Activated CD4-positive, alpha-beta memory T cell treated with anti-CD3 and anti-CD28 coated beads for 36 hours (primary cell): ENCODE data around the gene URM1. TPM values are rescaled to one million over a fixed set of nuclear protein-coding genes. Genes with fewer than 3 reads are reported as not detected.

ENCODE experiments used
- CTCF ChIA-PET: fragments of 350-600 bp; sonication (Branson Sonifier 250); formaldehyde crosslinking; loops from one replicate; lab custom pipeline; 2021; ENCODE audit warnings: antibody characterized with exemption, inconsistent platforms; lab: Charles Lee
- POLR2A ChIA-PET: fragments of 350-600 bp; sonication (Branson Sonifier 250); formaldehyde crosslinking; loops from one replicate; lab custom pipeline; 2021; ENCODE audit warnings: antibody characterized with exemption; lab: Charles Lee
- DNase-seq: peaks from one replicate; pipeline ENCODE4 v3.0.0-alpha.2; 2020
- H3K27ac Mint-ChIP-seq: one replicate; pipeline ENCODE4 v1.8.0; 2021; ENCODE audit warnings: mixed read lengths
- H3K27me3 Mint-ChIP-seq: one replicate; pipeline ENCODE4 v1.8.0; 2021; ENCODE audit warnings: mixed read lengths
- H3K36me3 Mint-ChIP-seq: one replicate; pipeline ENCODE4 v1.8.0; 2021; ENCODE audit warnings: mixed read lengths
- H3K4me1 Mint-ChIP-seq: one replicate; pipeline ENCODE4 v1.8.0; 2021; ENCODE audit warnings: low read depth, mixed read lengths
- H3K4me3 Mint-ChIP-seq: one replicate; pipeline ENCODE4 v1.8.0; 2021; ENCODE audit warnings: mild to moderate bottlenecking, mixed read lengths
- H3K9me3 Mint-ChIP-seq: one replicate; pipeline ENCODE4 v1.8.0; 2021; ENCODE audit warnings: mixed read lengths
- intact Hi-C: fragments of 100-400 bp; cut with micrococcal nuclease; formaldehyde crosslinking; loops from one replicate; pipeline ENCODE4 v1.15.1; 2023
- total RNA-seq, 2 experiments: library from RNA; stranded (reverse); gene quantifications; one replicate each; pipeline ENCODE4 v1.2.3, GENCODE V29; 2021

Gene URM1
- total RNA-seq, 2 experiments from 2014 or later, result 45.9 to 50.0 TPM

GRCh38 chr9:128388150-128388549 is 17.0 kb downstream of the URM1 start:
- Mint-ChIP-seq H3K36me3 (peaks cover 30% of the 10 kb centered on the region), H3K9me3 (no peaks in the 10 kb centered on the region), H3K27ac (no peak overlapping the region), H3K27me3 (no peaks in the 10 kb centered on the region), H3K4me3 (no peak overlapping the region), H3K4me1 (no peaks in the 10 kb centered on the region)
- CTCF ChIA-PET, result interaction anchor here (1.3 kb wide), 1 partner anchor 51 kb away, joined by 5 read pairs; no protein-coding TSS in a partner anchor
- intact Hi-C loops, result no loop called here
- no peak for DNase-seq
- POLR2A ChIA-PET, result no interaction called here

GRCh38 chr9:128389395-128390149 is 18.4 kb downstream of the URM1 start:
- Mint-ChIP-seq H3K27ac (no peak overlapping the region), H3K4me1 (no peaks in the 10 kb centered on the region), H3K4me3 (no peak overlapping the region), H3K36me3 (peaks cover 30% of the 10 kb centered on the region), H3K27me3 (no peaks in the 10 kb centered on the region), H3K9me3 (no peaks in the 10 kb centered on the region)
- no peak for DNase-seq
- CTCF ChIA-PET, result interaction anchor here (1.0 to 1.6 kb wide), 3 partner anchors 27 to 43 kb away, joined by 3 to 7 read pairs (median 3); partner anchors contain the start of gene CERCAM
- POLR2A ChIA-PET, result no interaction called here
- intact Hi-C loops, result no loop called here

DNA sequence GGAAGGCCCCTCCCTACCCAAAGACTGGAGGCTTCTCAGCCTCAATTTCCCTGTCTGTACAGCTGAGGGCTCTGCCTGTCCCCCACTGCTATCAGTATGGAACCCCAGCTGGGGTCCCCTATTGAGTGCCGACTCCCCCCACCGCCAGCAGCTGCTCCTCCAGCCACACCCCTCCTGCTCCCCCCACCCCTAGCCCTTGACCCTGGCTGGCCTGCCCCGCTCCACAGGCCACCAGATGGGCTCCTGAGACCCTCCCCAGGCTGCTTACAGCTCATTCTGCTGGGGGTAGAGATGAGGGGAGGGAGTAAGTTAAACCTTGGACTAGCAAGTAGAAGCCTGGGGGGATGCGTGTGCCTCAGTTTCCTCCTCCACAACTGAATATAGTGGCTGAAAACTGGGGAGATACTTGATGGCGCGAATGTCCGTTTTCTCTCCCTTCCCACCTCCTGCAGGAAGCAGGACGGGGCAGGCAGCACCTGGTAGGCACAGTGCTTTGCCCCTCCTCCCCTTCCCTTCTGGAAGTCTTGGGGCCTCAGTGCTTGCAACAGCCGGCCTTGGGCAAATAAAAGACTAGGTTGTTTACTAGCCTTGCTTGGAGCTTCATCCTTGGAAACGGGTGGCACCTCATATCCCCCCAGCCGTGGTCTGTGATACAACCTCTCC is 19.1 kb downstream of the URM1 start:
- peaks cover 30% of the 10 kb centered on the region for H3K36me3 Mint-ChIP-seq
- CTCF ChIA-PET, result interaction anchor here (1.0 to 1.6 kb wide), 3 partner anchors 28 to 43 kb away, joined by 3 to 7 read pairs (median 3); partner anchors contain the start of gene CERCAM
- H3K4me3 Mint-ChIP-seq, result no peak overlapping the region
- H3K9me3 Mint-ChIP-seq, result no peaks in the 10 kb centered on the region
- H3K27ac Mint-ChIP-seq, result no peak overlapping the region
- H3K27me3 Mint-ChIP-seq, result no peaks in the 10 kb centered on the region
- POLR2A ChIA-PET, result no interaction called here
- DNase-seq, result no peak
- H3K4me1 Mint-ChIP-seq, result no peaks in the 10 kb centered on the region
- intact Hi-C loops, result no loop called here

- intact Hi-C loops, result no loop called here
Observed at GRCh38 chr9:128390813-128391711, 19.9 kb downstream of the URM1 start.

DNA sequence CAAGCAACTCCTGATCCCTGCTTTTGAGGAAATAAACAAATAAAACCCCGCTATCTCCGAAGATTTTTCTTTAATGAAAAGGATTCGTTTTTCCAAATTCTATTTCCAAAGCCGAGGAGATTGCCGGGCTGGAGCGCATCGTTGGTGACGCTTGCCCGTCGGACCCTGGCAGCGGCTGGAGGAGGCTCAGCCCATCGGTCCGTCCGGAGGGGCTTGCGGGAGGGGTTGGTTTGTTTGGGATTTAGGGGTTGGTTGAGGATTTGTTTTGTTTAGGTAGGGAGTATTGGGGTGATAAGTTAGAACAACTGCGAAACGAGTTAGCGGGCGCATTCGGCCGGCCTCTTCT is 20.8 kb downstream of the URM1 start:
- no peak overlapping the region for H3K27ac Mint-ChIP-seq
- CTCF ChIA-PET, result no interaction called here

More at GRCh38 chr9:128390813-128391711, 19.9 kb downstream of the URM1 start:
- Mint-ChIP-seq H3K27me3 (no peaks in the 10 kb centered on the region), H3K27ac (no peak overlapping the region), H3K4me3 (no peak overlapping the region), H3K36me3 (peaks cover 29% of the 10 kb centered on the region), H3K4me1 (no peaks in the 10 kb centered on the region), H3K9me3 (no peaks in the 10 kb centered on the region)
- POLR2A ChIA-PET, result no interaction called here
- no peak for DNase-seq
- CTCF ChIA-PET, result interaction anchor here (0.6 to 1.3 kb wide), 3 partner anchors 17 to 42 kb away, joined by 3 read pairs; no protein-coding TSS in a partner anchor

DNA sequence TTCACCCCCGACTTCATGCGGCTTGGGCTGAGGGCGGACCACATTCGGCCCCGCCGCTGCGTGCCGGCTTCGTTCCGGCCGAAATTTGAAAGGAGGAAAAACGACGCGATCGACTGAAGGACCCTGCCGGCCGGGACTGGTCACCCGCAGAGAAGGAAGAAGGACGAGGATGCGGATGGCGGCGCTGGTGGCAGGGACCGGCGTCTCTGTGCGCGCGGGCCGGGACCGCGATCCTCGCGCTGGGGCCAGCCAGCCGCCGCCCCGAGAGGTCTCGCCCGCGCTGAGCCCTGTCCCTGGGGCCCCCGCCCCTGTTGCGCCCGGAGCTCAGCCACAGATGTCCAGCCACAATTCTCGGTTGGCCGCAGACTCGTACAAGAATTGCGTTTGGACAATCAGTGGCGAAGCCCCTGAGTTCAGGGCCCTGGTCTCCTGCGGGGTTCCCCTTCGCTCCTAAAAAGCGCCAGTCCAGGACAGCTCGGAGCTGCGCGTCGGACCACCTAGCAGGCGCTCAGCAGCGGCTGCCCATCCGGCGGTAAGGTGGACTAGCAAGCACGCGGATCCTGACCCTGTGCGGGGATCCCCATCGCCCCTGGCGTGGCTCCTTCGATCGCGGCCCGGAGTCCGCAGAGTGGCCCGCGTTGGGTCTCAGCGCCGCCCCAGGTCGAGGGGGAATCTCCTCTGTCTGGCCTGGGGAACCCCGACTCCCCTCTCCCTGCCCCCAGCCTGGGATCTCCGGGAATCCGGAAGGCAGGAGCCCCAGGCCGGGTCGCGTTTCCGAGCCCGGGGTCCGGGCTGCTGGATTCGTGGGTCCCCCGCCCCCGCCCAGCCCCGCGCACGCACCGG is 21.3 kb downstream of the URM1 start:
- Mint-ChIP-seq H3K36me3 (peaks cover 22% of the 10 kb centered on the region), H3K9me3 (no peaks in the 10 kb centered on the region), H3K27me3 (peaks cover 3% of the 10 kb centered on the region), H3K27ac (no peak overlapping the region), H3K4me3 (no peak overlapping the region), H3K4me1 (peaks cover 5% of the 10 kb centered on the region)
- CTCF ChIA-PET, result no interaction called here
- no peak for DNase-seq
- POLR2A ChIA-PET, result no interaction called here
- intact Hi-C loops, result no loop called here

More for the DNA sequence above, 20.8 kb downstream of the URM1 start:
- H3K4me3 Mint-ChIP-seq, result no peak overlapping the region
- no peak for DNase-seq
- H3K27me3 Mint-ChIP-seq, result peaks cover 2% of the 10 kb centered on the region
- POLR2A ChIA-PET, result no interaction called here
- peaks cover 2% of the 10 kb centered on the region for H3K4me1 Mint-ChIP-seq
- intact Hi-C loops, result no loop called here
- no peaks in the 10 kb centered on the region for H3K9me3 Mint-ChIP-seq
- H3K36me3 Mint-ChIP-seq, result peaks cover 24% of the 10 kb centered on the region

GRCh38 chr9:128393145-128393775 is 22.1 kb downstream of the URM1 start:
- no peak overlapping the region for H3K4me3 Mint-ChIP-seq
- DNase-seq, result no peak
- peaks cover 5% of the 10 kb centered on the region for H3K4me1 Mint-ChIP-seq
- H3K36me3 Mint-ChIP-seq, result peaks cover 16% of the 10 kb centered on the region
- peaks cover 3% of the 10 kb centered on the region for H3K27me3 Mint-ChIP-seq
- ChIA-PET POLR2A (interaction anchor here (0.6 kb wide), 1 partner anchor 852 kb away, joined by 3 read pairs; no protein-coding TSS in a partner anchor), CTCF (no interaction called here)
- intact Hi-C loops, result no loop called here
- H3K9me3 Mint-ChIP-seq, result no peaks in the 10 kb centered on the region
- H3K27ac Mint-ChIP-seq, result no peak overlapping the region

DNA sequence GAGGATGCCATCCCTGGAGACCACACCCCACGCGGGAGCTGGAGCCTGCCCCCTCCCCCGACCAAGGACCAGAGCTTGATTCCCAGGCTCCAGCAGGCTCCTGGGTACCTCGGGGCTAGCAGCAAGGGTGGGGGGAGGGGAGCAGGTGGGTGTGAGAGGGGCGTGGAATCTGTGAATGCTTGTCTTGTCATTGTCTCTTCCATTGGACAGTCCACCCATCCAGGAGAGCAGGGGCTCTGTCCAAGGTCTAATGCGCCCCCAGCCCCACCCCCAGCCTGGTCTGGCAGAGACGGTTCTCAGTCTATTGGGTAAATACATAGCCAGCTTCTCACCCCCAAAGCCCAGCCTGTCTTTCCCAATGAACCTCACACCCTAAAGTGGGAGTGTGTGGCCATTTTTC is 22.8 kb downstream of the URM1 start:
- POLR2A ChIA-PET, result interaction anchor here (0.6 kb wide), 1 partner anchor 853 kb away, joined by 3 read pairs; no protein-coding TSS in a partner anchor
- intact Hi-C loops, result no loop called here

DNA sequence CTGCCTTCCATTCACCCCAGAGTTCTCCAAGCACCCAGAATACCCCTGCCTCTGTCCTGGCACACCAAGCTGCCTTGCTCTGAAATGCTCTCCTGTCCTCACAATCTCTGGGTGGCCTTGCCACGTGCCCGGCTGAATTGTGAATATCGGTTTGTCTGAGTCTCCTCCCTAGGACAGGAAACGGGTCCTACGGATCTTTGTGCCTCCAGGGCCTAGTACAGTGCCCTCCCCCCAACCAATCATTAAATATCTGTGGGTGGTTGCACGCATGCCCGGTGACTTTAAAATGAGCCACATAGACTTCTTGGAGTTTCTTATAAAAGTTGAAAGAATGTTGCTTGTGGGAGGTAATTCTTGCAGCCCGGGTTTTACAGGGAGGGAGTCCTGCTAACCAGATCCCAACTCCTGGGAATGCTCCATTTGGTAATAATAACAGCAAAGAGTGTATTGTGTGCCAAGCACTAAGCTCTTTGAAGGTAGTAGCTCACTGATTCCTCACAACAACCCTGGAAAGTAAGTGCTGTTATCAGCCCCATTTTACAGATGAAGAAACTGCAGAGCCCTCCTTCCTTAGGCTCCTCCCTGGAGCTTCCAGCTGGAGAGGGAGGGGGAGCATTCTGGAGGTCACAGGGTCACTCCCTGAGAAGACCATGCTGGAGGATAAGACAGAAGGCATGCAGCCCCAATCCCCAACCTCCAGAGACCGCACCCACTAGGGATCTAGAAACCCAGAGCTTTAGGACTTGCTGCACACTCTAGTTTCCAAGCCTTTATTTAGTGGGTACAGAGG is 23.4 kb downstream of the URM1 start:
- POLR2A ChIA-PET, result no interaction called here
- Mint-ChIP-seq H3K36me3 (peaks cover 12% of the 10 kb centered on the region), H3K9me3 (no peaks in the 10 kb centered on the region), H3K4me1 (peaks cover 5% of the 10 kb centered on the region), H3K27me3 (peaks cover 3% of the 10 kb centered on the region), H3K4me3 (no peak overlapping the region), H3K27ac (no peak overlapping the region)
- CTCF ChIA-PET, result no interaction called here
- intact Hi-C loops, result no loop called here
- DNase-seq, result no peak

More for the DNA sequence above, 22.8 kb downstream of the URM1 start:
- Mint-ChIP-seq H3K9me3 (no peaks in the 10 kb centered on the region), H3K27ac (no peak overlapping the region), H3K27me3 (peaks cover 3% of the 10 kb centered on the region), H3K4me3 (no peak overlapping the region), H3K4me1 (peaks cover 5% of the 10 kb centered on the region), H3K36me3 (peaks cover 16% of the 10 kb centered on the region)
- no peak for DNase-seq
- CTCF ChIA-PET, result no interaction called here

DNA sequence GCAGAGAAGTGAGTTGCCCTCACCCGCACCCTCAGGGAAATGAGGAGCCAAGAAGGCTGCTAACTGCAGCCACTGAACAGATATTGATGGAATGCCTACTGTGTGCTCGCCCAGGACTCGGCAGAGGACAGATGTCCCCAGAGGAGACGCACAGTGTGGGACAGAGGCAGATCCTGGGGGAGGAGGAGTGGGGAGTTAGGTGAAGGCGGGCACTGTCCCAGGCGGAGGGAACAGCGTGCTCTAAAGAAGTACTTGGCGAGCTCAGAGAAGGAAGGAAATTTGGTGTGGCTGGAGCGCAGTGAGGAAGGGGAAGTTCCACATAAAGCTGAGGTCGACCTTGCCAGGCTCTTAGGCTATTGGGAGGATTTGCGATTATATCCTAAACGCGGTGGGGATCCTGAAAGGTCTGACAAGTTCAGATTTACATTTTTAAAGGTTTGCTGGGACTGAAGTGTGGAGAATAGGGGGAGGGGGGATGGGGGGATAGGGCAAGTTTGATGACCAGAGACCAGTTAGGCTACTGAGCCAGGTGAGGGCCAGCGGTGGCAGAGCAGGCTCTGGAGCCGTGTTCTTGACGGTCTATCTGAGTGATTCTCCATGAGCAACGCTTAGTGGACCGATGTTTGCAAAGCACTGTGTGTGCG is 25.9 kb downstream of the URM1 start:
- POLR2A ChIA-PET, result no interaction called here
- H3K4me1 Mint-ChIP-seq, result peaks cover 5% of the 10 kb centered on the region
- CTCF ChIA-PET, result no interaction called here
- intact Hi-C loops, result no loop called here
- peaks cover 3% of the 10 kb centered on the region for H3K27me3 Mint-ChIP-seq
- no peak overlapping the region for H3K4me3 Mint-ChIP-seq
- no peak for DNase-seq
- H3K27ac Mint-ChIP-seq, result no peak overlapping the region
- no peaks in the 10 kb centered on the region for H3K9me3 Mint-ChIP-seq
- peaks cover 5% of the 10 kb centered on the region for H3K36me3 Mint-ChIP-seq
